GM23338 (cell line): ENCODE data around the gene KCNJ16.

ENCODE experiments used
- CTCF ChIP-seq, 2 experiments: fragments of 200-600 bp in 1 of 2; sonication (generic) in 1 of 2; conservative IDR thresholded peaks; 2 replicates each; pipeline versions ENCODE4 v1.5.1 to v1.6.1; 2016 to 2017; ENCODE audit warnings: antibody characterized with exemption in 2 of 2, low read depth in 2 of 2, mild to moderate bottlenecking in 2 of 2, moderate library complexity in 1 of 2
- EZH2 ChIP-seq: fragments of 200-600 bp; sonication (generic); IDR thresholded peaks from one replicate; pipeline ENCODE4 v1.8.0; 2017; ENCODE audit warnings: antibody characterized with exemption, mild to moderate bottlenecking, low read depth; ENCODE audit not compliant: unreplicated experiment
- EZH2phosphoT487 ChIP-seq: fragments of 200-600 bp; sonication (generic); IDR thresholded peaks from one replicate; pipeline ENCODE4 v1.8.1; 2018; ENCODE audit warnings: antibody characterized with exemption; ENCODE audit not compliant: unreplicated experiment
- POLR2AphosphoS5 ChIP-seq: IDR thresholded peaks from 2 replicates; pipeline ENCODE4 v1.6.1; 2016; ENCODE audit warnings: antibody characterized with exemption, low read depth
- ZNF114 ChIP-seq: fragments of 250-450 bp; sonication (Bioruptor Pico); IDR thresholded peaks from 2 replicates; pipeline ENCODE4 v1.5.0; 2020; ENCODE audit warnings: mild to moderate bottlenecking, moderate library complexity

GRCh38 chr17:70028978-70029767, 45.9 kb upstream of the KCNJ16 start:
- TF ChIP-seq POLR2AphosphoS5: no peak
- TF ChIP-seq CTCF (conservative IDR thresholded peaks at IDR 0.05; ENCODE audit: low read depth in 2 of 2): no peak
- TF ChIP-seq EZH2phosphoT487: no peak
- no peak for TF ChIP-seq ZNF114 (CRISPR knock-in tag)
- no peak for TF ChIP-seq EZH2
